ENCODE data around the gene SCEL. TPM values are rescaled to one million over a fixed set of nuclear protein-coding genes. Genes with fewer than 3 reads are reported as not detected.
"Not testable (repeated sequence)": the region's sequence is repeated elsewhere in the genome, so short reads cannot be mapped to it uniquely, and the experiment has no call there.

SCEL gene
- total and polyA plus RNA-seq, 2 experiments from 2014 or later: 5.4 to 5.8 TPM

DNA sequence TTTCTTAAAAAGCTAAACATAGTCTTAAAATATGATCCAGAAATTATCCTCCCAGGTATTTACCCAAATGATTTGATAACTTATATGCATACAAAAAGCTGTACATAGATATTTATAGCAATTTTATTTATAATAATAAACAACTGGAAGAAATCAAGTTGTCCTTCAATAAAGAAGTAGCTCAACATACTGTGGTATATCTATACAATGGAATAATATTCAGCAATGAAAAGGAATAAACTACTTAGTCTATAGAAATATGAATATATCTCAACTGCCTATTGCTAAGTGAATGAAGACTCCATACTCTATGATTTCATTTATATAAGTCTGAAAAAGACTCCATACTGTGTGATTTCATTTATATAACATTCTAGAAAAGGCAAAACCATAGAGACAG lies 114.9 kb downstream of the SCEL start:
- no peaks in the 10 kb centered on the region for H3K36me3 ChIP-seq (replicated peaks; ENCODE audit: insufficient read depth, low read depth)
- H3K4me2 ChIP-seq: no peak overlapping the region
- H3K79me2 ChIP-seq: no peaks in the 10 kb centered on the region
- H3K27me3 ChIP-seq: no peaks in the 10 kb centered on the region
- no peaks in the 10 kb centered on the region for H4K20me1 ChIP-seq (ENCODE audit: insufficient read depth, poor library complexity, severe bottlenecking)
- H3K27ac ChIP-seq: no peak overlapping the region
- no peak for DNase-seq (ENCODE audit: low spot score)
- H3K9me3 ChIP-seq (ENCODE audit: low read depth): no peaks in the 10 kb centered on the region
- no peak overlapping the region for H2AFZ ChIP-seq
- no peaks in the 10 kb centered on the region for H3K9me2 ChIP-seq (replicated peaks; ENCODE audit: insufficient read depth)
- TF ChIP-seq EZH2phosphoT487 (IDR thresholded peaks at IDR 0.05; ENCODE audit: low read depth, severe bottlenecking, unreplicated experiment): no peak
- no peak for TF ChIP-seq EZH2 (IDR thresholded peaks at IDR 0.05; ENCODE audit: borderline replicate concordance)
- TF ChIP-seq, protein P1, sequence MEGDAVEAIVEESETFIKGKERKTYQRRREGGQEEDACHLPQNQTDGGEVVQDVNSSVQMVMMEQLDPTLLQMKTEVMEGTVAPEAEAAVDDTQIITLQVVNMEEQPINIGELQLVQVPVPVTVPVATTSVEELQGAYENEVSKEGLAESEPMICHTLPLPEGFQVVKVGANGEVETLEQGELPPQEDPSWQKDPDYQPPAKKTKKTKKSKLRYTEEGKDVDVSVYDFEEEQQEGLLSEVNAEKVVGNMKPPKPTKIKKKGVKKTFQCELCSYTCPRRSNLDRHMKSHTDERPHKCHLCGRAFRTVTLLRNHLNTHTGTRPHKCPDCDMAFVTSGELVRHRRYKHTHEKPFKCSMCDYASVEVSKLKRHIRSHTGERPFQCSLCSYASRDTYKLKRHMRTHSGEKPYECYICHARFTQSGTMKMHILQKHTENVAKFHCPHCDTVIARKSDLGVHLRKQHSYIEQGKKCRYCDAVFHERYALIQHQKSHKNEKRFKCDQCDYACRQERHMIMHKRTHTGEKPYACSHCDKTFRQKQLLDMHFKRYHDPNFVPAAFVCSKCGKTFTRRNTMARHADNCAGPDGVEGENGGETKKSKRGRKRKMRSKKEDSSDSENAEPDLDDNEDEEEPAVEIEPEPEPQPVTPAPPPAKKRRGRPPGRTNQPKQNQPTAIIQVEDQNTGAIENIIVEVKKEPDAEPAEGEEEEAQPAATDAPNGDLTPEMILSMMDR (IDR thresholded peaks at IDR 0.05; ENCODE audit: poor library complexity): no peak
- no peaks in the 10 kb centered on the region for H3K4me1 ChIP-seq (ENCODE audit: insufficient read depth)
- no peak overlapping the region for H3K4me3 ChIP-seq

DNA sequence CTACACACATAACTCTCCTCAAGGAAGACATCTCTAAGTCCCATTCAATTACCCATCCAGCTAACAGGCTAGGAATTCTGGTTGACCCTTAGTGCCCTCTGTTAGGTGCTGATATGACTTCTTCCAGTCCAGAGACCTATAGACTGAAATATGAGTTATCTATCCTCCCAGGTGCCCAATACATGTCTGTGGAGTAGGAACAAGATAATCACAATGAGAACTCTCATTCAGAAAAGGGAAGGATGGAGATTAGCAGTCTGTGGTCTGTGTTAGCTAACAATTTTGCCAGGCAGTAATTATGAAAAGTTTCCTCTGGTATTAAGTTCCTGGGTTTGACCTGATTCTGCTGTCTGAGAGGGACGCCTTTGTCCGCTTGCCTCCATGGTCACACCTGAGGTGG lies 117.8 kb downstream of the SCEL start:
- Histone ChIP-seq H3K79me2 (no peaks in the 10 kb centered on the region), H3K4me2 (no peak overlapping the region), H3K36me3 (replicated peaks; ENCODE audit: insufficient read depth, low read depth) (no peaks in the 10 kb centered on the region), H3K9me2 (replicated peaks; ENCODE audit: insufficient read depth) (no peaks in the 10 kb centered on the region), H3K4me3 (no peak overlapping the region), H3K27me3 (no peaks in the 10 kb centered on the region), H3K27ac (no peak overlapping the region), H3K9me3 (ENCODE audit: low read depth) (no peaks in the 10 kb centered on the region), H4K20me1 (ENCODE audit: insufficient read depth, poor library complexity, severe bottlenecking) (no peaks in the 10 kb centered on the region), H3K4me1 (ENCODE audit: insufficient read depth) (no peaks in the 10 kb centered on the region), H2AFZ (no peak overlapping the region)
- TF ChIP-seq EZH2phosphoT487 (IDR thresholded peaks at IDR 0.05; ENCODE audit: low read depth, severe bottlenecking, unreplicated experiment) (no peak), EZH2 (IDR thresholded peaks at IDR 0.05; ENCODE audit: borderline replicate concordance) (no peak)
- TF ChIP-seq, protein P1 (IDR thresholded peaks at IDR 0.05; ENCODE audit: poor library complexity): no peak
- WGBS (ENCODE audit: low lambda C conversion rate, missing lambda C conversion rate): 88% methylated on average over 2 of the region's 2 CpGs
- DNase-seq (ENCODE audit: low spot score): no peak

DNA sequence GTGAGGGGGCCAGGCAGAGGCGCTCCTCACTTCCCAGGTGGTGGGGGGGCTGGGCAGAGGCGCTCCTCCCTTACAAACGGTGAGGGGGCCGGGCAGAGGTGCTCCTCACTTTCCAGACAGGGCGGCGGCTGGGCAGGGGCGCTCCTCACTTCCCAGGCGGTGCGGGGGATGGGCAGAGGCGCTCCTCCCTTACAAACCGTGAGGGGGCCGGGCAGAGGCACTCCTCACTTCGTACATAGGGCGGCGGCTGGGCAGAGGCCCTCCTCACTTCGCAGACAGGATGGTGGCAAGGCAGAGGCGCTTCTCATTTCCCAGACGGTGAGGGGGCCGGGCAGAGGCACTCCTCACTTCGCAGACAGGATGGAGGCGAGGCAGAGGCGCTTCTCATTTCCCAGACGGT lies 124.5 kb downstream of the SCEL start:
- H3K9me3 ChIP-seq (ENCODE audit: low read depth); H3K4me1 ChIP-seq (ENCODE audit: insufficient read depth); H3K27me3 ChIP-seq; H3K4me2 ChIP-seq; H4K20me1 ChIP-seq (ENCODE audit: insufficient read depth, poor library complexity, severe bottlenecking); H3K27ac ChIP-seq; DNase-seq (ENCODE audit: low spot score); H3K4me3 ChIP-seq; H2AFZ ChIP-seq; H3K36me3 ChIP-seq (replicated peaks; ENCODE audit: insufficient read depth, low read depth); H3K9me2 ChIP-seq (replicated peaks; ENCODE audit: insufficient read depth); H3K79me2 ChIP-seq: not testable (repeated sequence)
- 92% methylated on average over 12 of the region's 23 CpGs for WGBS (ENCODE audit: low lambda C conversion rate, missing lambda C conversion rate)

DNA sequence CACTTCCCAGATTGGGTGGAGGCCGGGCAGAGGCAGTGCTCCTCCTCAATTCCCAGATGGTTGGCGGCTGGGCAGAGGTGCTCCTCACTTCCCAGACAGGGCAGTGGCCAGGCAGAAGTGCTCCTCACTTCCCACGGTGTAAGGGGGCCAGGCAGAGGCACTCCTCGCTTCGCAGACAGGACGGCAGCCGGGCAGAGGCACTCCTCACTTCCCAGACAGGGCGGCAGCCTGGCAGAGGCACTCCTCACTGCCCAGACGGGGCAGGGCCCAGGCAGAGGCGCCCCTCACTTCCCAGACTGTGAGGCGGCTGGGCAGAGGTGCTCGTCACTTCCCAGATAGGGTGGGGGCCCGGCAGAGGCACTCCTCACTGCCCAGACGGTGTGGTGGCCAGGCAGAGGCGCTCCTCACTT lies 125.3 kb downstream of the SCEL start:
- Histone ChIP-seq H3K4me2 (no peak overlapping the region), H3K9me2 (replicated peaks; ENCODE audit: insufficient read depth) (no peaks in the 10 kb centered on the region), H2AFZ (no peak overlapping the region), H3K4me1 (ENCODE audit: insufficient read depth) (no peaks in the 10 kb centered on the region), H4K20me1 (ENCODE audit: insufficient read depth, poor library complexity, severe bottlenecking) (no peaks in the 10 kb centered on the region), H3K27ac (no peak overlapping the region), H3K36me3 (replicated peaks; ENCODE audit: insufficient read depth, low read depth) (no peaks in the 10 kb centered on the region), H3K79me2 (no peaks in the 10 kb centered on the region), H3K4me3 (no peak overlapping the region), H3K27me3 (no peaks in the 10 kb centered on the region), H3K9me3 (ENCODE audit: low read depth) (no peaks in the 10 kb centered on the region)
- DNase-seq (ENCODE audit: low spot score): no peak
- WGBS (ENCODE audit: low lambda C conversion rate, missing lambda C conversion rate): 88% methylated on average over 14 of the region's 15 CpGs
- TF ChIP-seq EZH2 (IDR thresholded peaks at IDR 0.05; ENCODE audit: borderline replicate concordance) (no peak), EZH2phosphoT487 (IDR thresholded peaks at IDR 0.05; ENCODE audit: low read depth, severe bottlenecking, unreplicated experiment) (no peak)
- TF ChIP-seq, protein P1 (IDR thresholded peaks at IDR 0.05; ENCODE audit: poor library complexity): no peak

DNA sequence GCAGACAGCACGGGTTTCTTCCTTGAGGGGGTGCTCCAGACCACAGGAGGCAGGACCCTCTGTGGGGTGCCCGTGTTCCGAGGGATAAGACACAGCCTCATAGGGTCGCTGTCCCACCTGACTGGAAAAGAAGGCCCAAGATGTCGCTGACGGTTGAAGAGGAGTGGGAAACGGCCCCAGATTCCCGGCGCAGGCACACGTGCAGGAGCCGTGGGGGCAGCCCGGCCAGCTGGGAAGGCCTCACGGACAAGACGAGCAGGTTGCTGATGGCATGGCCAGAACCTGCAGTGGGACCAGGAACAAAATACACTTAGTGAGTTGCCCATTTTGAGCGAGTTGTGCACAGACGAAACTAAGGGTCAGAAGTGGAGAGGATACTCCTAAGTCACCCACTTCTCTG lies 126.8 kb downstream of the SCEL start:
- H3K27ac ChIP-seq; H3K9me2 ChIP-seq (replicated peaks; ENCODE audit: insufficient read depth); H3K36me3 ChIP-seq (replicated peaks; ENCODE audit: insufficient read depth, low read depth); H2AFZ ChIP-seq; H3K79me2 ChIP-seq; H3K9me3 ChIP-seq (ENCODE audit: low read depth); H4K20me1 ChIP-seq (ENCODE audit: insufficient read depth, poor library complexity, severe bottlenecking); H3K4me1 ChIP-seq (ENCODE audit: insufficient read depth); H3K27me3 ChIP-seq; H3K4me3 ChIP-seq; DNase-seq (ENCODE audit: low spot score); H3K4me2 ChIP-seq: not testable (repeated sequence)
- WGBS (ENCODE audit: low lambda C conversion rate, missing lambda C conversion rate): 89% methylated on average over 16 of the region's 16 CpGs

DNA sequence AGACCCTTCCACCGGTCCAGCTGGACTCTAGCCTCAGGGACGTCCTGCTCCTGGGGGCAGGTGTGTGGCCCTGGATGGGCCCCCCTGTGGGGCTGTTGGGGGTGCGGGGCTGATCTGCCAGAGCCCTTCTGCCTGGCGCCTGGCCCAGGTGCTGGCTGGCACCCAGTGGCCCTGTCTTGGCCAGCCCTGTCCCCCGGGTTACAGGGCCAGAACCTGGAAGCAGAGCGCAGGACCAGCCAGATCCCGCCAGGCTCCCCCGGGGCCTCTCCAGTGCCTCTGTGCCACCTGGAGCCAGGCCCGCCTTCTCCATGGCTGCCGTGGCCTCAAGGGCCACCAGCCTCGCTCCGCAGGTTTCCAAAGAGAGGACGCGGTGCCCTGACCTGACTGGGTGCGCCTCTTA lies 127.3 kb downstream of the SCEL start:
- not testable (repeated sequence) for H3K27me3 ChIP-seq; H3K4me1 ChIP-seq (ENCODE audit: insufficient read depth); H3K4me2 ChIP-seq; H3K27ac ChIP-seq; H3K79me2 ChIP-seq; DNase-seq (ENCODE audit: low spot score); H2AFZ ChIP-seq; H3K9me2 ChIP-seq (replicated peaks; ENCODE audit: insufficient read depth); H3K36me3 ChIP-seq (replicated peaks; ENCODE audit: insufficient read depth, low read depth); H3K4me3 ChIP-seq; H3K9me3 ChIP-seq (ENCODE audit: low read depth); H4K20me1 ChIP-seq (ENCODE audit: insufficient read depth, poor library complexity, severe bottlenecking)
- WGBS (ENCODE audit: low lambda C conversion rate, missing lambda C conversion rate): 89% methylated on average over 9 of the region's 15 CpGs

Data from hepatocyte (in vitro differentiated cells).